H9 (cell line): ENCODE results near the gene DNAAF6. TPM values are rescaled to one million over a fixed set of nuclear protein-coding genes. Genes with fewer than 3 reads are reported as not detected.
"Not testable (repeated sequence)": the region's sequence is repeated elsewhere in the genome, so short reads cannot be mapped to it uniquely, and the experiment has no call there.

Source experiments
- DNase-seq: peaks from one replicate; pipeline ENCODE4 v3.0.0-alpha.2; 2017
- H2AFZ ChIP-seq: one replicate; pipeline ENCODE4 v1.6.1; 2013; ENCODE audit warnings: mild to moderate bottlenecking, low read length, control low read depth, moderate library complexity
- H2AK5ac ChIP-seq: 2 replicates; pipeline ENCODE4 v1.6.1; 2013; ENCODE audit warnings: low read length, control low read depth, mixed read lengths; ENCODE audit not compliant: insufficient read length
- H2BK120ac ChIP-seq: one replicate; pipeline ENCODE4 v1.6.1; 2013; ENCODE audit warnings: low read depth, mild to moderate bottlenecking, low read length, control low read depth, inconsistent platforms; ENCODE audit not compliant: poor library complexity, severe bottlenecking
- H2BK12ac ChIP-seq: 2 replicates; pipeline ENCODE4 v1.6.1; 2013; ENCODE audit warnings: low read length, control low read depth, mixed read lengths, low read depth; ENCODE audit not compliant: insufficient read length
- H2BK15ac ChIP-seq: 2 replicates; pipeline ENCODE4 v1.6.1; 2013; ENCODE audit warnings: low read depth, low read length, control low read depth
- H2BK20ac ChIP-seq: one replicate; pipeline ENCODE4 v1.6.1; 2013; ENCODE audit warnings: low read depth, mild to moderate bottlenecking, low read length, control low read depth, inconsistent platforms; ENCODE audit not compliant: poor library complexity, severe bottlenecking
- H2BK5ac ChIP-seq: 2 replicates; pipeline ENCODE4 v1.6.1; 2013; ENCODE audit warnings: low read length, control low read depth, mixed read lengths; ENCODE audit not compliant: insufficient read length
- H3K14ac ChIP-seq: 2 replicates; pipeline ENCODE4 v1.6.1; 2013; ENCODE audit warnings: low read length, control low read depth; ENCODE audit not compliant: insufficient read depth
- H3K18ac ChIP-seq: 2 replicates; pipeline ENCODE4 v1.6.1; 2013; ENCODE audit warnings: low read depth, mild to moderate bottlenecking, mixed read lengths, low read length, control low read depth; ENCODE audit not compliant: insufficient read length
- H3K23ac ChIP-seq: 2 replicates; pipeline ENCODE4 v1.6.1; 2013; ENCODE audit warnings: low read length, control low read depth, mixed read lengths, low read depth; ENCODE audit not compliant: insufficient read length
- H3K23me2 ChIP-seq: 2 replicates; pipeline ENCODE4 v1.6.1; 2013; ENCODE audit warnings: low read depth, mild to moderate bottlenecking, mixed read lengths, low read length, control low read depth; ENCODE audit not compliant: insufficient read length, poor library complexity, severe bottlenecking
- H3K27ac ChIP-seq: 2 replicates; pipeline ENCODE4 v1.5.1; 2013; ENCODE audit warnings: low read length, control low read depth, mixed read lengths, low read depth; ENCODE audit not compliant: insufficient read length
- H3K27me3 ChIP-seq: 2 replicates; pipeline ENCODE4 v1.6.1; 2013; ENCODE audit warnings: low read length, control low read depth, inconsistent platforms; ENCODE audit not compliant: insufficient read depth
- H3K4ac ChIP-seq: 2 replicates; pipeline ENCODE4 v1.6.1; 2013; ENCODE audit warnings: low read depth, mild to moderate bottlenecking, control low read depth, inconsistent platforms, low read length, moderate library complexity
- H3K4me1 ChIP-seq: 2 replicates; pipeline ENCODE4 v1.6.1; 2013; ENCODE audit warnings: low read length, control low read depth, inconsistent platforms; ENCODE audit not compliant: insufficient read depth
- H3K4me2 ChIP-seq: 2 replicates; pipeline ENCODE4 v1.6.1; 2013; ENCODE audit warnings: low read length, control low read depth, mixed read lengths; ENCODE audit not compliant: insufficient read length, insufficient read depth
- H3K56ac ChIP-seq: 2 replicates; pipeline ENCODE4 v1.6.1; 2013; ENCODE audit warnings: low read depth, mild to moderate bottlenecking, mixed read lengths, low read length, control low read depth; ENCODE audit not compliant: insufficient read length
- H3K79me1 ChIP-seq: 2 replicates; pipeline ENCODE4 v1.6.1; 2013; ENCODE audit warnings: low read depth, mild to moderate bottlenecking, moderate library complexity, low read length, control low read depth, inconsistent platforms; ENCODE audit not compliant: insufficient read depth, poor library complexity, severe bottlenecking
- H3K79me2 ChIP-seq: 2 replicates; pipeline ENCODE4 v1.6.1; 2013; ENCODE audit warnings: low read length, control low read depth, inconsistent platforms; ENCODE audit not compliant: insufficient read depth
- H3K9ac ChIP-seq: 2 replicates; pipeline ENCODE4 v1.6.1; 2013; ENCODE audit warnings: low read length, control low read depth, mixed read lengths; ENCODE audit not compliant: insufficient read length; ENCODE audit errors: extremely low read depth
- H3K9me3 ChIP-seq: one replicate; pipeline ENCODE4 v1.6.1; 2013; ENCODE audit warnings: low read depth, low read length, inconsistent platforms; ENCODE audit not compliant: control insufficient read depth
- H3T11ph ChIP-seq: one replicate; pipeline ENCODE4 v1.6.1; 2013; ENCODE audit warnings: mild to moderate bottlenecking, low read length, control low read depth, inconsistent platforms
- H4K20me1 ChIP-seq: one replicate; pipeline ENCODE4 v1.6.1; 2013; ENCODE audit not compliant: control insufficient read depth, insufficient read length, insufficient read depth
- H4K5ac ChIP-seq: 2 replicates; pipeline ENCODE4 v1.6.1; 2013; ENCODE audit warnings: low read depth, mild to moderate bottlenecking, mixed read lengths, low read length, control low read depth; ENCODE audit not compliant: insufficient read length
- H4K8ac ChIP-seq: replicated peaks from 2 replicates; pipeline ENCODE4 v1.6.1; 2013; ENCODE audit warnings: low read length, control low read depth, mixed read lengths, low read depth; ENCODE audit not compliant: insufficient read length
- H4K91ac ChIP-seq: 2 replicates; pipeline ENCODE4 v1.6.1; 2013; ENCODE audit warnings: low read depth, mild to moderate bottlenecking, moderate library complexity, mixed read lengths, low read length, control low read depth; ENCODE audit not compliant: insufficient read length
- H3K27ac Mint-ChIP-seq, 3 experiments: 2 replicates in 2 of 3; 3 replicates in 1 of 3; pipeline ENCODE4 v1.8.0; 2020 to 2021; ENCODE audit warnings: mixed read lengths in 3 of 3, mild to moderate bottlenecking in 1 of 3, moderate library complexity in 1 of 3
- H3K27me3 Mint-ChIP-seq: 2 replicates; pipeline ENCODE4 v1.8.0; 2021; ENCODE audit warnings: low read depth, mild to moderate bottlenecking, moderate library complexity, mixed read lengths
- H3K36me3 Mint-ChIP-seq, 3 experiments: 2 replicates in 2 of 3; 3 replicates in 1 of 3; pipeline ENCODE4 v1.8.0; 2020 to 2021; ENCODE audit warnings: low read depth in 3 of 3, mixed read lengths in 3 of 3; ENCODE audit not compliant: insufficient read depth in 1 of 3
- H3K4me1 Mint-ChIP-seq, 2 experiments: 2 replicates each; pipeline ENCODE4 v1.8.0; 2020; ENCODE audit warnings: mixed read lengths in 2 of 2
- H3K4me3 Mint-ChIP-seq, 2 experiments: 2 replicates in 1 of 2; 3 replicates in 1 of 2; pipeline ENCODE4 v1.8.0; 2020 to 2021; ENCODE audit warnings: mild to moderate bottlenecking in 2 of 2, mixed read lengths in 2 of 2, moderate library complexity in 1 of 2
- H3K9me3 Mint-ChIP-seq, 2 experiments: 2 replicates in 1 of 2; 3 replicates in 1 of 2; pipeline ENCODE4 v1.8.0; 2020; ENCODE audit warnings: mild to moderate bottlenecking in 2 of 2, mixed read lengths in 2 of 2, moderate library complexity in 1 of 2
- CTCF ChIP-seq: fragments of 200-600 bp; sonication (generic); conservative IDR thresholded peaks from 3 replicates; pipeline ENCODE4 v1.8.0; 2021; ENCODE audit warnings: antibody characterized with exemption, mild to moderate bottlenecking
- WGBS: extraction: QIAGEN DNeasy Blood & Tissue Kit; methylation state at CpG from one replicate; pipeline ENCODE4 v1.1.7; 2013; ENCODE audit warnings: missing lambda C conversion rate, low lambda C conversion rate, mixed read lengths; ENCODE audit not compliant: insufficient read length; ENCODE audit errors: extremely low coverage; 5-methylcytosine and 5-hydroxymethylcytosine counted together
- total RNA-seq: library from RNA; stranded (reverse); gene quantifications from 2 replicates; pipeline ENCODE4 v1.2.1, GENCODE V29; 2021

Gene DNAAF6
- total RNA-seq, 1 experiment from 2014 or later = not detected

- Histone ChIP-seq H2AK5ac (no peak overlapping the region), H3K27me3 (no peaks in the 10 kb centered on the region), H3K9ac (no peak overlapping the region), H3K23ac (no peak overlapping the region), H2BK20ac (no peak overlapping the region), H3K56ac (no peak overlapping the region), H3K79me1 (no peaks in the 10 kb centered on the region), H3K14ac (no peak overlapping the region), H4K91ac (no peak overlapping the region), H3K23me2 (no peaks in the 10 kb centered on the region), H3K4me1 (no peaks in the 10 kb centered on the region), H2AFZ (no peak overlapping the region), H2BK5ac (no peak overlapping the region), H4K8ac (no peak overlapping the region), H3K18ac (no peak overlapping the region), H3K9me3 (no peaks in the 10 kb centered on the region), H2BK15ac (no peak overlapping the region), H2BK12ac (no peak overlapping the region), H3T11ph (no peak overlapping the region), H4K20me1 (no peaks in the 10 kb centered on the region), H3K27ac (no peak overlapping the region), H3K79me2 (no peaks in the 10 kb centered on the region), H3K4me2 (no peak overlapping the region), H2BK120ac (no peak overlapping the region), H4K5ac (no peak overlapping the region), H3K4ac (no peak overlapping the region)
- peaks cover 0 to 11% (median 0%) of the 10 kb centered on the region in 3 experiments; a peak in 4 of 7 replicates for H3K36me3 Mint-ChIP-seq
- no peak overlapping the region for H3K27ac Mint-ChIP-seq
- peaks cover 0 to 2% of the 10 kb centered on the region in 2 experiments; a peak in 1 of 4 replicates for H3K4me1 Mint-ChIP-seq
- H3K27me3 Mint-ChIP-seq = no peaks in the 10 kb centered on the region
- no peak for TF ChIP-seq CTCF
- no CpG with 5 or more reads among the region's 1 CpG for WGBS
- no peak overlapping the region for H3K4me3 Mint-ChIP-seq
- DNase-seq = no peak
- peaks cover 4 to 50% of the 10 kb centered on the region in 2 experiments; a peak in 3 of 5 replicates for H3K9me3 Mint-ChIP-seq
Observed at GRCh38 chrX:107197319-107197718, 9.1 kb upstream of the DNAAF6 start.

GRCh38 chrX:107198074-107198473, 8.3 kb upstream of the DNAAF6 start:
- H3K4me3 Mint-ChIP-seq, H3K4me1 ChIP-seq, H4K8ac ChIP-seq, H3K27me3 ChIP-seq, H3K27ac ChIP-seq, H3K23ac ChIP-seq, H3K9me3 ChIP-seq, H2AFZ ChIP-seq, DNase-seq, H4K5ac ChIP-seq, H3K4ac ChIP-seq, H4K20me1 ChIP-seq, H3K27me3 Mint-ChIP-seq, H3K23me2 ChIP-seq, H3K56ac ChIP-seq, H3T11ph ChIP-seq, H4K91ac ChIP-seq, H2BK20ac ChIP-seq, H3K4me2 ChIP-seq, H2BK15ac ChIP-seq, H2BK12ac ChIP-seq, H3K9ac ChIP-seq, H3K18ac ChIP-seq, H3K79me2 ChIP-seq, H2BK120ac ChIP-seq, H2BK5ac ChIP-seq, H3K4me1 Mint-ChIP-seq, H3K79me1 ChIP-seq, H3K14ac ChIP-seq, H3K27ac Mint-ChIP-seq, H2AK5ac ChIP-seq: not testable (repeated sequence)
- H3K9me3 Mint-ChIP-seq = peaks cover 4 to 45% of the 10 kb centered on the region in 2 experiments; a peak in 3 of 5 replicates
- no CpG with 5 or more reads among the region's 6 CpGs for WGBS
- H3K36me3 Mint-ChIP-seq = peaks cover 0 to 11% (median 0%) of the 10 kb centered on the region in 3 experiments; a peak in 4 of 7 replicates
